Natural killer cell (primary cell): ENCODE results near the gene STOX2. TPM values are rescaled to one million over a fixed set of nuclear protein-coding genes. Genes with fewer than 3 reads are reported as not detected.

Experiments used
- ATAC-seq, 3 donors: fragments of 150-1000 bp in 2 of 3; fragments of 200-7000 bp in 1 of 3; cut with Tn5 transposase; 1 replicate in 1 of 3; 2 replicates in 2 of 3; pipeline ENCODE4 v1.10.0; 2021; ENCODE audit warnings: mild to moderate bottlenecking in 2 of 3, moderate library complexity in 2 of 3
- DNase-seq, 2 donors: peaks; one replicate each; pipeline versions ENCODE4 v3.0.0 to v3.0.0-alpha.2; 2013 to 2021; ENCODE audit warnings: mixed read lengths in 1 of 2
- H3K27ac ChIP-seq: one replicate; pipeline ENCODE4 v1.5.1; 2013; ENCODE audit warnings: mild to moderate bottlenecking, low read length
- H3K27me3 ChIP-seq: one replicate; pipeline ENCODE4 v1.6.1; 2013; ENCODE audit warnings: low read length; ENCODE audit not compliant: control insufficient read depth, insufficient read depth
- H3K36me3 ChIP-seq: one replicate; pipeline ENCODE4 v1.6.1; 2013; ENCODE audit warnings: low read length; ENCODE audit not compliant: control insufficient read depth, insufficient read depth
- H3K4me1 ChIP-seq: one replicate; pipeline ENCODE4 v1.6.1; 2013; ENCODE audit warnings: low read length; ENCODE audit not compliant: control insufficient read depth, insufficient read depth
- H3K4me3 ChIP-seq: one replicate; pipeline ENCODE4 v1.5.1; 2013; ENCODE audit warnings: low read length
- H3K9me3 ChIP-seq: one replicate; pipeline ENCODE4 v1.6.1; 2013; ENCODE audit warnings: low read length; ENCODE audit not compliant: control insufficient read depth, insufficient read depth
- H3K27ac Mint-ChIP-seq, 2 donors: one replicate each; pipeline ENCODE4 v1.8.0; 2022; ENCODE audit warnings: mild to moderate bottlenecking in 2 of 2, mixed read lengths in 2 of 2, moderate library complexity in 1 of 2
- H3K27me3 Mint-ChIP-seq, 2 donors: one replicate each; pipeline ENCODE4 v1.8.0; 2022; ENCODE audit warnings: low read depth in 2 of 2, mixed read lengths in 2 of 2
- H3K36me3 Mint-ChIP-seq: one replicate; pipeline ENCODE4 v1.8.0; 2022; ENCODE audit warnings: mixed read lengths
- H3K4me1 Mint-ChIP-seq, 2 donors: one replicate each; pipeline ENCODE4 v1.8.0; 2022; ENCODE audit warnings: mixed read lengths in 2 of 2
- H3K4me3 Mint-ChIP-seq: one replicate; pipeline ENCODE4 v1.8.0; 2022; ENCODE audit warnings: mild to moderate bottlenecking, moderate library complexity, mixed read lengths
- H3K9me3 Mint-ChIP-seq, 2 donors: one replicate each; pipeline ENCODE4 v1.8.0; 2022; ENCODE audit warnings: mixed read lengths in 2 of 2
- CTCF ChIP-seq: fragments of 200-600 bp; IDR thresholded peaks from one replicate; pipeline ENCODE4 v1.8.0; 2022; ENCODE audit warnings: antibody characterized with exemption
- WGBS: methylation state at CpG from one replicate; pipeline ENCODE4 v1.1.7; 2013; ENCODE audit warnings: missing lambda C conversion rate; ENCODE audit not compliant: insufficient coverage; 5-methylcytosine and 5-hydroxymethylcytosine counted together
- intact Hi-C: fragments of 100-400 bp; cut with micrococcal nuclease; formaldehyde crosslinking; loops from one replicate; pipeline ENCODE4 v1.14.2; 2022
- total RNA-seq, 4 donors: library from RNA; stranded (reverse); fragments of 120-200 nt in 1 of 4; gene quantifications; one replicate each; pipeline versions ENCODE4 v1.2.3 to v1.2.4, GENCODE V29; 2013 to 2022

STOX2 gene
- total RNA-seq, 3 donors from 2014 or later (not counting 1 experiment from before 2014, with no cell fraction given), result 0.23 TPM; not detected in 2

- Mint-ChIP-seq H3K27me3 (peaks cover 7 to 8% of the 10 kb centered on the region in 2 donors), H3K27ac (no peak overlapping the region), H3K4me3 (no peak overlapping the region), H3K36me3 (no peaks in the 10 kb centered on the region), H3K9me3 (no peaks in the 10 kb centered on the region), H3K4me1 (no peaks in the 10 kb centered on the region)
- no peak for TF ChIP-seq CTCF
- Histone ChIP-seq H3K27ac (no peak overlapping the region), H3K4me3 (no peak overlapping the region), H3K4me1 (no peaks in the 10 kb centered on the region), H3K27me3 (no peaks in the 10 kb centered on the region), H3K36me3 (no peaks in the 10 kb centered on the region), H3K9me3 (no peaks in the 10 kb centered on the region)
- DNase-seq (no peak), ATAC-seq (no peak)
- intact Hi-C loops, result no loop called here
- 91% methylated on average over 11 of the region's 11 CpGs for WGBS
Measured at GRCh38 chr4:183995570-183995969, 90.5 kb downstream of the STOX2 start.

GRCh38 chr4:183996868-183997267 lies 91.8 kb downstream of the STOX2 start:
- Mint-ChIP-seq H3K4me3 (no peak overlapping the region), H3K4me1 (no peaks in the 10 kb centered on the region), H3K9me3 (no peaks in the 10 kb centered on the region), H3K27me3 (peaks cover 7 to 8% of the 10 kb centered on the region in 2 donors), H3K36me3 (no peaks in the 10 kb centered on the region), H3K27ac (no peak overlapping the region)
- DNase-seq (no peak), ATAC-seq (no peak)
- Histone ChIP-seq H3K36me3 (no peaks in the 10 kb centered on the region), H3K27ac (no peak overlapping the region), H3K4me3 (no peak overlapping the region), H3K4me1 (no peaks in the 10 kb centered on the region), H3K9me3 (no peaks in the 10 kb centered on the region), H3K27me3 (no peaks in the 10 kb centered on the region)
- TF ChIP-seq CTCF, result no peak
- intact Hi-C loops, result no loop called here
- 76% methylated on average over 4 of the region's 4 CpGs for whole genome bisulfite sequencing

GRCh38 chr4:183999435-183999834 lies 94.3 kb downstream of the STOX2 start:
- DNase-seq, result no peak

More at GRCh38 chr4:183999435-183999834, 94.3 kb downstream of the STOX2 start:
- Mint-ChIP-seq H3K9me3 (no peaks in the 10 kb centered on the region), H3K4me3 (no peak overlapping the region), H3K27ac (no peak overlapping the region), H3K27me3 (peaks cover 3 to 8% of the 10 kb centered on the region in 2 donors), H3K36me3 (no peaks in the 10 kb centered on the region), H3K4me1 (no peaks in the 10 kb centered on the region)
- intact Hi-C loops, result no loop called here
- Histone ChIP-seq H3K36me3 (no peaks in the 10 kb centered on the region), H3K27me3 (no peaks in the 10 kb centered on the region), H3K9me3 (no peaks in the 10 kb centered on the region), H3K4me1 (no peaks in the 10 kb centered on the region), H3K27ac (no peak overlapping the region), H3K4me3 (no peak overlapping the region)
- WGBS, result 91% methylated on average over 5 of the region's 6 CpGs
- no peak for ATAC-seq
- TF ChIP-seq CTCF, result no peak
